Measurements from ENCODE around the gene ADPRH.
"Not testable (repeated sequence)": the region's sequence is repeated elsewhere in the genome, so short reads cannot be mapped to it uniquely, and the experiment has no call there.

ADPRH gene

DNA sequence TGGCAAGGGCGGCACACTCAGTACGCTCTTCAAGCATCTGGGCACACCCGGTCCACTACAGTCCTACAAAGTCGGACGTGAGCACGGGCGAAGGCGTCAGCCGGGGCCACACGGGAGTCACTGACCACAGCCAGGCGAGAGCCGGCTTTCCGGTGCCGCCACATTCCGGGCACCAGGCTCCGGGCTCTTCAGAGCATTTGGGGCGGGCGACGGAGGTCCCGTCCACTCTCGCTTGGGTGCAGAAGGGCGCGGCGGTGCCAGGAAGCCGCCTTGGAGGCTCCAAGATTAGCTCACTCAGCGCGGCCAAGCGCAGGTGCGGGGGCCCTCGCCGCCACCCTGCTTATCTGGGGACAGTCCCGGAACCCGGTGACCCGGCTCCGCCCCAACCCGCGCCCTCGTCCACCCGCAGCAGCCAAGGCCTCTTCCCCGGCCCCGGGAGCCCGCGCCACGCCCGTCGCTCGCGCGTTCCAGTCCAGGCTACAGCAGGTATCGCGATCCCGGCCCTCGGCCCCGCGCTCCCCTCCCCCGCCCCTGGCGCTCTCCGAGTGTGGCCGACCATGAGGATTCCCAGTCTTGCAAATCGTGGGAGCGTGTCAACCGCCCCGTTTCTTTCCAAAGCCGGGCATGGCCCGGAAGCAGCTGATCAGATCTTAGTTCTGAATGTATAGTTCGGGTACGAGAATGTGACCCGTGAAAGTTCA is at the start of gene ADPRH:
Gene ADPRH, plus strand, starts transcription at position 127 of the 701 bp plus-strand sequence. CDS start 2,678 bp downstream, outside the sequence.
- DNase-seq (ENCODE audit: low spot score) = peak; percentile 83

DNA sequence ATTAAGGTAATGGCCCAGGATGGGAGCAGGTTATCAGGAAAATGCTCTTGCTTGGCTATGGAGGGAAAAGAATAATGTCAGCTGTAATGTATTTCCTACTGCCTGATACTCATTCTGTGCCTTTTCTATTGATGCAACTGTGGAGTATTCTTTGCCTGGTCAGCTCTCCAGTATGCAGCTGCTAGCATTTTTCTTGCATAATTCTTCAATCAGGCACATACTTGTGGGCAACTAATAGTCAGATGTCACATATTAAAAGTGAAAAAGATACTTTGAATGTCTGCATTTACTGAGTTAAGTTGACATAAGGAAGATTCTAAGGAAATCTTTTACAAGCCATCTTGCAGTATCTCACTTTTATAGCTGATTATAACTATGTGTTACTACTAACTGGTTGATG is 49.4 kb upstream of the ADPRH start:
- peak; percentile 48 for DNase-seq (ENCODE audit: low spot score)

DNA sequence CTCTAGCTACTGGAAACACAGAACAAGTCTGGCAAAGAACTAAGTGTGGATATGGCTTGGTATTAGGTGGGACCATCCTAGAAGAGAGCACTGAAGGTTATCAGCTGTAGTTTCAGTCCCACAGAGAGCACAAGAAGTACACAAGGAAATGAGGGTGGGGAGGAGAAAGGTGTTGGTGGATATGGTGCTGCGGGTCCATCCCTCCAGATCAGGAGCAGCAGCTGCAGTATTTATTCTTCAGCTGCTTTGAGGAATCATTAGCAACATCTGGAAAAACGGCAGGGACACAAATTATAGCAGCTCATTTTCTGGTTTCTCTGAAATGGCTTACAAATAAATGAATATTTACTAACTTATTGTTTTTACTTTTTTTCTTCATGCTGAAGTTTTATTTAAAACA is 48.8 kb upstream of the ADPRH start:
- DNase-seq (ENCODE audit: low spot score) = no peak

DNA sequence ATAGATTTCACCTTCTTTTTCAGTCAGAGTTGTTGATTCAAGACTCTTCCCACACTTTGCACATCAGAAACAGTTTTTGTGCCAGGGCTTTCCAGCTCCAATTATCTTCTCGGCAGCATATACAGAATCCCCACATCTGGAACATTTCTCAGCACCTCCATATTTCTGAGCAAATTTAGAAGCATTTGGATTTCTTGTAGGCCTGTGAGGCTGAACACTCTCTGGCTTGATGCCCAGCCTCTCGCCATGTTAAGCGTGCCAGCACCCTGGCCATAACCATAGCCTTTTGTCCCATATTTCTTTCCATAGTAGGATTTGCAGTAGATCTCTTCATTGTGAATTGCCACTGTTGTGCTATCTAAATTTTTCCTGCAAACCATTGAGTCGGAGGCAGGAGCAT is 48.1 kb upstream of the ADPRH start:
- no peak for DNase-seq (ENCODE audit: low spot score)

DNA sequence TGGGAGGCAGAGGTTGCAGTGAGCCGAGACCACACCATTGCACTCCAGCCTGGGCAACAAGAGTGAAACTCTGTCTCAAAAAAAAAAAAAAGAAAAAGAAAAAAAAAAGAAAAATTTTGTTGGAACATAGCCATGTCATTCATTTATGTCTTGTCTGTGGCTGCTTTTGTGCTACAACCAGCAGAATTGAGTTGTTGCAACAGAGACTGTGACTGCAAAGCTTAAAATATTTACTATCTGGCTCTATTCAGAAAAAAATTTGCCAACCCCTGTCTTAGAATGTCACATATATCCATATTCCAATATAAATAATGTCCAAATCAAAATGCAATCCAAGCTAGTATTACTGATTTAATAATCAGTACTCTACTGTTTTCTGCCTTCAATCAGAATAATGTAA is 45.0 kb upstream of the ADPRH start:
- no peak for DNase-seq (ENCODE audit: low spot score)

DNA sequence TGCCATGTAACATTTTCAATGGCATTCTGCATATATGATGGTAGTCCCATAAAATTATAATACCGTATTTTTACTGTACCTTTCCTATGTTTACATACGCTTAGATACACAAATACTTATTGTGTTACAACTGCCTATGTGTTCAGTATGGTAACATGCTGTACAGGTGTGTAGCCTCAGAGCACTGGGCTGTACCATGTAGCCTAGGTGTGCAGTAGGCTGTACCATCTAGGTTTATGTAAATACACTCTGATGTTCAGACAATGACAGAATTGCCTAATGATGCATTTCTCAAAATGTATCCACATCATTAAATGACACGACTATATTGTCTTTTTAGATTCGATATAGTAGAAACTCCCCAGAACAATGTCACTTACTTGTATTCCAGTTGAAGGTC is 42.5 kb upstream of the ADPRH start:
- no peak for DNase-seq (ENCODE audit: low spot score)

DNA sequence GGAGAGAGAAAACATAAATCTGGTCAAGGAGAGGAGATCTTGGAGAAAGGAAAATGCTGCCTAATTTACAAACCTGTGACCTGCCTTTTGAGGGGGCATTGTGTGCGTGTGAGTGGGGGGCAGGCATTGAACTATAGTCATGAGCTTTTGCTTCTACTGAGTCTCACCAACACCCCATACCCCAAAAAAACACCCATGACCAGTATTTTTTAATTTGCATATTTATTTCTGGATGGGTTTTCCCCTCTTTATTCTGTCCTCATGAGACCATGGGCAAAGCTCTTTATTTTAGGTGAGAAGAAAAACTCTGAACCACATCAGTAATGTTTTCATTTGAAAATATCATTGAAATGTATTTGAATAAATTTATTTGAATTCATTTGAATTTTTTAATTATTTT is 40.5 kb upstream of the ADPRH start:
- DNase-seq (ENCODE audit: low spot score) = no peak

DNA sequence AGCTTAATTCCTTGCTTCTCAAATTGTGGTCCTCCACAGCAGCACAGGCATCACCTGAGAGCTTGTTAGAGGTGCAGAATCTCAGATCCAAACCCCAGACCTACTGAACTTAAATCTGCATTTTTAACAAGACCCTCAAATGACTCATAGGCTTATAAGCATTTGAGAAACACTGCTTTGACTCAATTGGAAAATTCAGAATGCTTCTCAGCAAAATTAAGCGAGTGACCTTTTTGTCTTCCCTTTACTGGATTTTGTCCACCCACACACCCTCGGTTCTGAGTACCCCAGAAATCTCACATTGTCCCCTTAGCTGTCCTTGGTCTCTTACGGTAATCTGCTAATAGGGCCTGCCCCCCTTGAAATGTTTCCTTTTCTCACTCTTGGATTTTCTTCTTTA is 37.7 kb upstream of the ADPRH start:
- DNase-seq (ENCODE audit: low spot score) = no peak

DNA sequence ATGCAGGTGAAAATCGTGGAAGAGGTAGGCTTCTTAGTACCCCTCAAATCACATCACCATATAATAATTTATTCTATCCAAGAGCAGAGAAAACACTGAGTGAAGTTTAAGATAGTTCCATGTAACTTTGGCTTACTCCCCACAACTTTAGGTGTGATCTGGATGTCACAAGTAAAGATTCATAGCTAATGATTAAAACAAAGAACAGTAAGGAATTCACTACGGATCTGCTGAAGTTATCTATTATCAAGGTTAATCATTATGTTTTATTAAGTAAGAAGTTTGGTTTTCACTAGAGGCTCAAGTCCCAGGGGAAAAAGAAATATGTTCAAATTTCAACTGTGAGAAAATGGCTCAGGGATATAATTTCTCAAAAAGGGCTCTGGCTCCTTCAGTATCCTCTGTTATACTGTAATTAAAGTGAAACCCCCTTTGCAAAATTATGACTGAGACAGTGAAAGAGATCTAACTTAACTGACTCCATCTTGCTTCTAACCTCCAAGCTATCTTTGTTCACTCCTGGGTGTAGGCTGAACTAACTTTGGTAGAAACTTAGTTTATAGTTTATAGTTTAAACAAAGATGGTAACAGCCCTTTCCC is 37.0 kb upstream of the ADPRH start:
- DNase-seq (ENCODE audit: low spot score) = no peak

DNA sequence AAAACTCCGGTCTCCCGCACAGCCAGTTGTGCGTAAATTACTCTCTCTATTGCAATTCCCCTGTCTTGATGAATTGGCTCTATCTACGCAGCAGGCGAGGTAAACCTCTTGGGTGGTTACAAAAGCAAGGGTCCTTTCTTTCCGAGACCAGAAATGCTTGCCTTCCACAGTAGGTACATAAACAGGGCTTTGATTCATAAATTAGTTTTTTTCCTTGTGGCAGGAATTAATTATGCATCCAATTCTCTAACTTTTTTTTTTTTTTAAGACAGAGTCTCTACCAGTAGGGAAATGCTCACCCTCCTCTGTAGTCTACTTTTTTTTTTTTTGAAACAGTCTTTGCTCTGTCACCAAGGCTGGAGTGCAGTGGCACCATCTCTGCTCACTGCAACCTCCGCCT is 36.1 kb upstream of the ADPRH start:
- no peak for DNase-seq (ENCODE audit: low spot score)

DNA sequence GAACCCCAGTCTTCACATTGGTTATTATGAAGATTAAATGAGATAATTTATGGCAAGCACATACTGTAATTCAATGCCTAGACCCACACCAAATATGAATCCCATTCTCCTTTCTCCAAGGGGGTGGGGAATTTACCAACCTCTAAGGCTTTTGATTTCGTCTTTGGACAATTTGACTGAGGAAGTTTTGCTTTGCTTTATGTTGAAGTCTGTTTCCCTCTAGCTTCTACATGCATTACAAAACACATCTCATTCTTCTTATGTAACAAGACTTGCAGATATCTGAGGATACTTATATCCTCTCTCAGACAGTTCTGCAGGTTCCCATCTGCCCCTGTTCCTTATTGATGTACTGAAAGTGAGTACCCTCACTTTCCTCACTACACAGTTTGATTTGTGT is 32.1 kb upstream of the ADPRH start:
- DNase-seq (ENCODE audit: low spot score) = no peak

DNA sequence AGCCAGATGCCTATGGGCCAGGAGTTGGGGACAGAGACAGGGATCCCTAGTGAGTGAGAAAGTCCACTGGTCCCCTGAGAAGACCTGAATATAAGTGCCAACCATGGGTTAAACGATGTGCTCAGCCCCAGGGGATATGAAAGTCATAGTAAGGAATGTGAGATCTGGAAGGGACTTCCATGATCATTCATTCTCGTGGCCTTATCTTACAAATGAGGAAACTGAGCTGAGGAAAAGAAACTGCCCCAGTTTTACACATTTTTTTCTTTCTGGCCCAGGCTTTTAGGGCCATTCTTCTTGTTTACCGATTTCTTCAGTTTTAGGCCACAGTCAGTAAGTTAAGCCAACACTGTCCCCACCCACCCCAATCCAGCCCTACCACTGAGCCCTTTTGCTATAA is 31.0 kb upstream of the ADPRH start:
- no peak for DNase-seq (ENCODE audit: low spot score)

DNA sequence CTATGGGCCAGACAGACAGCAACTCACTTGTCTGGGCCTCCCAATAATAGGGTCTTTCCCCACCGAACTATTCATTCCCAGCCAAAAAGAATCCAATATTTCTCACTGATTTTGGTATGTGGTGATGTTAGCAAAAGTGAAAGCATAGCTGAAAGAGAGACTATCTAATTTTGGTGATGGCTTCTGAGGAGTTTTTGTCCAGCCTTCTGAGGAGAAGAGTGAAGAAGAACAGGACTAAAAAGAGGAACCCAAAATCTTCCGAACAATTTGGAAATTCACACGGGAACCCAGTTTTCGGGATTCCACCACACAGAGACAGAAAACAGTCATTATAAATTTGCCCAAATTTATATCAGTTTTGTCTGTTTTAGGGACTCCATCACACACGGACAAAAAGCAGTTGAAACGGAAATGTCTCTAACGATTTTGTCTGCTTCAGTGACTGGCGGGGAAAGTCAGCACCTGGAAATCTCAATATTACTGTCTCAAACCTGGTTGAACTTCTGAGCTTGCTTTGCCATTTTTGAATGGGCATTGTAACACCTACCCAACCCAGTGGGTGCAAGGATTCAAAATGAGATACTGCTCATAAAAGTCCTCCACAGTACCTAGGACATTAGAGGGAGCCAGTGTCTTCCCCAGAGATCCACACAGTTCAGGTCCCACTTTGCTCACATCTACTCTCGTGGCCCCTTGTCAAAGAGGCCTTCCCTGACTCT is 28.9 kb upstream of the ADPRH start:
- no peak for DNase-seq (ENCODE audit: low spot score)

DNA sequence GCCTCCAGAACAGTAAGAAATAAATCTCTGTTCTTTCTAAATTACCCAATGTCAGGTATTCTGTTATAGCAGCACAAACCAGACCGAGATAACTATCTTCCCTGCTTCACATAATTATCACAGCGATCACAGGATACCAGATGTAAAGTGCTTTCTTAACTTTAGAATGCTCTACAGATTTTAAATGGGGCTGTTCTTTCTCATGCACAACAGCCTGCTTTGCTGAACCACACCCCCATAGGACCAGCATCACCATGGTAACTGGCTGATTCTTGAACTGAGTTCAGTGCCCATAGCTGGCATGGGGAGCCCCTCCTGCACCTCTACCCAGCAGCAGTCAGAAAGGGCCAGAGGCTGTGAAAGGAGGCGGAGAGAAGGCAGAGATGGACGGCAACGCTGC is 27.7 kb upstream of the ADPRH start:
- no peak for DNase-seq (ENCODE audit: low spot score)

DNA sequence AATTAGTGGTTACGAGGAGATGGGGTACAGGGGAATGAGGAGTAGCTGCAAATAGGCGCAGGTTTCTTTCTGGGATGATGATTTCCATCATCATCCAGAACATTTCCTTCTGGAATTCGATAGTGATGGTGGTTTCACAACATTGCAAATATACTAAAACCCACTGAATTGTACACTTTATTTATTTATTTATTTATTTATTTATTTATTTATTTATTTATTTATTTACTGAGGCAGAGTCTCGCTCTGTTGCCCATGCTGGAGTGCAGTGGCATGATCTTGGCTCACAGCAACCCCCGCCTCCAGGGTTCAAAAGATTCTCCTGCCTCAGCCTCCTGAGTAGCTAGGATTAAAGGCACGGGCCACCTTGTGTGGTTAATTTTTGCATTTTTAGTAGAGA is 26.4 kb upstream of the ADPRH start:
- DNase-seq (ENCODE audit: low spot score) = not testable (repeated sequence)

DNA sequence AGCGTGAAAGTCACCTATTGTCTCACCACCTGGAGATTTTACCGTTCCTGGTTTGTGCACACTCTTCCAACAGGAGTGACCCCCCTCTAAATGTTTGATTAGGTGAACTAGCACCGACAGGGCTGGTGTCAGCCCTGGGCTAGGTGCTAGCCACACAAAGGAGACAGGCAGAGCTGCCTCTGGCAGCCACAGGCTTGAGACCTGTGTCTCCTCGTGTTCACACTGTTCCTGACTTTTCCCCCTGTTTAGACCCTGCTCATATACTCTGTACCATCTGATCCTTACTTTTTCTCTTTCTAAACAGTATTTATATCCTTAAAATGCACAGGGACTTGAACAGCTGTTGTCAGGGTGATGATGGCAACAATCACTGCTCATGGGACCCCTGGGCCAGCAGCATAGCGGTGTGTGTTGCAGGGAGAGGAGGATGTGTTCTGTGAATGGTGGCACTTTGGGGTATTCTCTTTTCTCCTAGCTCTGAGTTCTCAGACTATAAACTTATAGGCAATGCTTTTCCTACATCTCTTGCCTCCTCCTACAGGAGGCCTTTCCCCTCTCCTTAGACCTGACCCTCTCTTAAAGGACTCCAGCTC is 25.4 kb upstream of the ADPRH start:
- no peak for DNase-seq (ENCODE audit: low spot score)

DNA sequence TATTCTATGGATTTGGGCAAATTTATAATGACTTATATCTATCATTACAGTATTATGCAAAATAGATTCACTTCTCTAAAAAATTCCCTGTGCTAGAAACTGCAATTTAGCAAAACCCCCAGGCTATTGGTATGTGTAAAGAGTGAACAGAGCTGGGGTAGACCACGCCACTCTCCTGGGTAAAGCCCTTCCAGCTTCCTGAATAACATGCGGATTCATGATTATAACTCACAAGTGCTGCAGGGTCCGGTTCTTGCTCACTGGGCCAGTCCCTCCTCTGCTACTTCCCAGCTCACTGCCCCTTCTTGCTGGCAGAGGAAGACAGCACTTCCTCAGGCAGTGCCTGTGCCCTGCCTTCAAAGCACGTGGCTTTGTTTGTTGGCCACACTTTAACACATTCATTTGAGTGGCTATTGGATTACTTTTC is 24.0 kb upstream of the ADPRH start:
- DNase-seq (ENCODE audit: low spot score) = no peak

DNA sequence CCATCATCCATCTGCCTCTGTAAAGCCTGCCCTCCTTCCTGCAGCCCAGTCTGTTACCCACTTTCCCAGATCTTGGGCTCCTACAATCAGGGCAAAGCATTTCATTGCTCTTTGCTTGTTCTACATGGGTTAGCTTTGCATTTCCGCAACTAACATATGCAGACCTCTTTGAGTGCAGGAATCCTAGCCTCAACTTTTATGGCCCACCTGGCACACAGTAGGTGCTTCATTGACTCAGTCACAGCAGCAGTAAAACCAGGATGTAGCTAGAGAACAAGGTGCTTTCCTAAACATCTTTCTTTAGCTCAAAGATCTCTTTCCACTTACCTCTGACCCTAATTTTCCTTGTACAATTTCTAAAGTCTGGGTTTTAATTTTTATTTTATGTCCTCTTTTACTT is 23.4 kb upstream of the ADPRH start:
- no peak for DNase-seq (ENCODE audit: low spot score)

DNA sequence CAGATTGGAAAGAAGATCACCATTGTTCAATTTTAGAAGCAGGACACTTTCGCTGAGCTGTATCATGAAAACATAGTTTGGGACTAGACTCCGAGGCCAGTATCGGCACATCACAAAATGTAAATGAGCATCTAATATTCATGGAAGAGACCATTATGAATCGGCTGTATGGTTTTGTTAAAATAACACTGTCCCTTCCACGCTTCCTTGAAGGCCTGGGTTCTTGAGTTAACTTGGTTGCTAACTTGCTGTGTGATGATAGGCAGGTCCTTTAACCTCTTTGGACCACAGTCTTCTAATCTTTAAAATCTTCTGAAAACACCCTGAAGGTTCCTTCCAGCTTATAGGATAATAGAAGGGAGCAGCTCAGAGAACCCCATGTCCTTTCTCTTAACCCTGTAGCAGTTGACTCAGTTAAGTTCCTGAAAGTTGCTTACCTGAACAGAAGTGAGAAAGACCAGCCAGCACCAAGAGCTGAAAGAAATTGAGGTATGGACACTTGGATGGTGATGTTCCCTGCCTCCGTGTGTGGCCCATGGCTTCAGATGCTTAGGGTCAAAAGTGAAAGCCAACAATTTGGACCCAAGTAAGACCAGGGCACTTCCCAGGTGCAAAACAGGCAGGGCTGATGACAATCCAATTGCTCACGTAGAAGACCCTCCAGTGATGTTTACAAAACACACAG is 22.0 kb upstream of the ADPRH start:
- DNase-seq (ENCODE audit: low spot score) = no peak

DNA sequence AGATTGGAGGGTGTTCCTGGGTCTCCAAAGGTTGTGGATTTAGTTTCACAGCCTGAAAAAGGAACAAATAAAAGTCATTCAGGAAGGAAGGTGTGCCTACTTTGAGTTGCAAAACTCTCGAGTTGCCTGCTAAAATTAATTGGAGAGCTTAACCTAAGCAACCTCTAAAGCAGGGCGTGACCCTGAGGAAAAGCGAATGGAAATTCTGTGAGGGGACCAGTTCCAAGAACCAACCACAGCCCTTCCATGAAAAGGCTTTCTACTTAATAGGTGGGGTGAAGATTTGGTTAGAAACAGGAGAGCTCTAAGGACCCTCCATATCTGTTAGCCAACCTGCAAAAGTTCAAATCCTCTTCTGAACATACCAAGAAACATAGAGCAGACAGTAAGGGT is 21.4 kb upstream of the ADPRH start:
- no peak for DNase-seq (ENCODE audit: low spot score)

DNA sequence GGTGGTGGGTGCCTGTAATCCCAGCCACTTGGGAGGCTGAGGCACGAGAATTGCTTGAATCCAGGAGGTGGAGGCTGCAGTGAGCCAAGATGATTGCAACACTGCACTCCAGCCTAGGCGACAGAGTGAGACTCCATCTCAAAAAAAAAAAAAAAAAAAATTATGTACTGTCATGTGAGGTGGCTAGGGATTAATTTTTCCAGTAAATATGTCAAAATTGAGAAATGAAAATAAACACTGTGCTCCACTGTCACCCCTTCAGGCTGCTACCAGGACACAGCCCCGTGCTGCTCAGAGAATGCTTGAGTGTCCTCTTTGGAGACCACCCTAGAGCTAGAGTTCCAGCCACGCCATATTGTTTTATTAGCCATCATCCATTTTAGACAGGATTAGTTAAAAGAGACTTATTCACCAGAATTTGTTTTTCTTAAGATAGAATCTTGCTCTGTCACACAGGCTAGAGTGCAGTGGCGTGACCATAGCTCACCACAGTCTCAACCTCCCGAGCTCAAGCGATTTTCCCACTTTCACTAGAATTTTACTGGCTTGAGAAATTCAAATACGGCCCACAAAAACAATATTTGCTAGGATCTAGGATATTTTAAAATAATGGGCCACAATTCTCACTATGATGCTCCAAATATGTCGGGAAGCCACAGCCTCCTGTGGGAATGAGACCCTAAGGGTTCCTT is 20.5 kb upstream of the ADPRH start:
- DNase-seq (ENCODE audit: low spot score) = no peak

DNA sequence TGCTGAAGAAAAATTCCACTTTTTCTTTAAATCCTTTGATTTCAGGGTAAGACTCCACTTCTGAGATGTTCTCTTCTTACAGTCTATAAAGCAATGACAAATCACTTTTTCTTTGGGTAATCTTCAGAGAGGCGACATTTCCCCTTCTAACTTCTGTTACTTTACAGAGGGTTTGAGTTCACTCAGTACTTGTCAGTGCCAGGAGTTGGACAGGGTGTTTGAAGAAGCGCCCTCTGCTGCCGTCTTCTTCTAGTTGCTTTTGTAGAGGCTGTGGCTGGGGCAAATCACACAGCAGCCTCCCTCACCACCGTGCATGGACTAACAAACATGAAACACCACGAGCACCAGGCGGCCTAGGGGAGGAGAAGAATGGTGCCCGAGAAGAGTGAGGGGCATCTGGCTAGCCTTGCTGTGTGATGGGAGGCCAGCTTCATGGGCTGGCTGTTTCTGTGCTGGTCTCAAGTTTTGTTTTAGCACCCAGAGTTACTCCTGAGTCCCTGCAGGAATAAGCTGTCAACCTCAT is 19.8 kb upstream of the ADPRH start, which contains the start of gene CD80:
Gene CD80, minus strand, starts transcription at position 174 of the 523 bp plus-strand sequence. CDS start 1,886 bp downstream, outside the sequence.
- DNase-seq (ENCODE audit: low spot score) = peak; percentile 32

All from AG08396 (cell line).